Loucy (cell line): Measurements from ENCODE around the gene SMCO2.

Experiments
- EZH2phosphoT487 ChIP-seq: fragments of 200-600 bp; IDR thresholded peaks from 2 replicates; pipeline ENCODE4 v1.6.1; 2018; ENCODE audit warnings: antibody characterized with exemption, mild to moderate bottlenecking, moderate library complexity, borderline replicate concordance
- TF ChIP-seq, protein P1 (sequence below): fragments of 200-600 bp; sonication (generic); conservative IDR thresholded peaks from 2 replicates; pipeline ENCODE4 v1.5.1; 2014; ENCODE audit warnings: mild to moderate bottlenecking, antibody characterized with exemption, low read length

DNA sequence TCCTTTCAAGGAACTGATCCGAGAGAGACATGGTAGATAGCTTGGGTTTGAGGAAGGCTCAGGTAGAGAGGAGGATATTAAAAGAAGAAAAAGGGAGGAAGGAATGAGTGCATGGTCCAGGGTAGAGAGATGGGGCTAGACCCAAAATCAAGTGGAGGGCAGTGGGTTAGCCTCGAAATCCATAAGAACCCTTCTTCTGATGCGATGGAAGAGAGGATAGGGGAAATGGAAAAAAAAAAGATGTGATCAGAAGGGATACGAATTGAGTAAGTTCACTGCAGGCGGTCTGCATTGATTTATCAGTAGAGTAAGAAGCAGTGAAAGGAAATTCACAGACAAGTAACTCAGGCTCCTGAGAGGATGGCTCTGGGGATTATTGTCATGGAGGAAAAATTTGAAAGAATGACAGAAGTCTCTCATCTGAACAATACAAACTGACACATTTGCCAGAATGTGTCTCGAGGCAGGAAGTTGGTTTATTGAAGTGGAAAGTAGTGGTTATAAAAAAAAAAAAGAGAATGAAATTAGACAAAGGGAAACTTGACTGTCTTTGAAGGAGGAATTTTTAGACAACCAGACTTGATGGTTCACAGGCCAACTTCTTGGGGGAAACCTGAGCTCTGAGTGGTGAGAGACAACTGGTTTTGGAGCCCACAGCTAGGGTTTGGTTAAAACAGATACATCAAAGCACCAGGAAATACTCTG lies 87.7 kb downstream of the SMCO2 start:
- TF ChIP-seq, protein P1, sequence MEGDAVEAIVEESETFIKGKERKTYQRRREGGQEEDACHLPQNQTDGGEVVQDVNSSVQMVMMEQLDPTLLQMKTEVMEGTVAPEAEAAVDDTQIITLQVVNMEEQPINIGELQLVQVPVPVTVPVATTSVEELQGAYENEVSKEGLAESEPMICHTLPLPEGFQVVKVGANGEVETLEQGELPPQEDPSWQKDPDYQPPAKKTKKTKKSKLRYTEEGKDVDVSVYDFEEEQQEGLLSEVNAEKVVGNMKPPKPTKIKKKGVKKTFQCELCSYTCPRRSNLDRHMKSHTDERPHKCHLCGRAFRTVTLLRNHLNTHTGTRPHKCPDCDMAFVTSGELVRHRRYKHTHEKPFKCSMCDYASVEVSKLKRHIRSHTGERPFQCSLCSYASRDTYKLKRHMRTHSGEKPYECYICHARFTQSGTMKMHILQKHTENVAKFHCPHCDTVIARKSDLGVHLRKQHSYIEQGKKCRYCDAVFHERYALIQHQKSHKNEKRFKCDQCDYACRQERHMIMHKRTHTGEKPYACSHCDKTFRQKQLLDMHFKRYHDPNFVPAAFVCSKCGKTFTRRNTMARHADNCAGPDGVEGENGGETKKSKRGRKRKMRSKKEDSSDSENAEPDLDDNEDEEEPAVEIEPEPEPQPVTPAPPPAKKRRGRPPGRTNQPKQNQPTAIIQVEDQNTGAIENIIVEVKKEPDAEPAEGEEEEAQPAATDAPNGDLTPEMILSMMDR: no peak
- no peak for TF ChIP-seq EZH2phosphoT487
